Coronary artery (tissue), 2 donors: ENCODE data around the gene BICRA.
A peak's percentile ranks its signal among the peaks of the same experiment; 100 is the strongest.

Source experiments
- DNase-seq: peaks from one replicate; pipeline ENCODE4 v3.0.0-alpha.2; 2017; ENCODE audit warnings: low spot score
- H3K27ac ChIP-seq, 2 donors: fragments of 200-600 bp; sonication (generic); one replicate each; pipeline ENCODE4 v1.5.1; 2016 to 2019
- H3K4me3 ChIP-seq: fragments of 200-600 bp; sonication (generic); 2 replicates; pipeline ENCODE4 v1.5.1; 2016; ENCODE audit warnings: mild to moderate bottlenecking, moderate library complexity
- CTCF ChIP-seq: fragments of 200-600 bp; sonication (generic); IDR thresholded peaks from one replicate; pipeline ENCODE4 v1.5.1; 2019; ENCODE audit warnings: antibody characterized with exemption

The BICRA gene

GRCh38 chr19:47651691-47652090 is 42.8 kb downstream of the BICRA start:
- no peak for TF ChIP-seq CTCF
- no peak overlapping the region for H3K4me3 ChIP-seq
- DNase-seq = no peak
- H3K27ac ChIP-seq = no peak overlapping the region

GRCh38 chr19:47652285-47652684 is 43.4 kb downstream of the BICRA start:
- DNase-seq = no peak
- no peak overlapping the region for H3K27ac ChIP-seq
- no peak for TF ChIP-seq CTCF
- H3K4me3 ChIP-seq = no peak overlapping the region

- TF ChIP-seq CTCF = no peak
- no peak overlapping the region for H3K27ac ChIP-seq
Measured at GRCh38 chr19:47653856-47654255, 44.9 kb downstream of the BICRA start.

GRCh38 chr19:47657719-47658118 is 48.8 kb downstream of the BICRA start:
- Histone ChIP-seq H3K27ac (no peak overlapping the region), H3K4me3 (no peak overlapping the region)
- no peak for DNase-seq
- TF ChIP-seq CTCF = no peak

More at GRCh38 chr19:47653856-47654255, 44.9 kb downstream of the BICRA start:
- DNase-seq = no peak
- no peak overlapping the region for H3K4me3 ChIP-seq

- H3K27ac ChIP-seq = no peak overlapping the region
- no peak overlapping the region for H3K4me3 ChIP-seq
- no peak for TF ChIP-seq CTCF
- DNase-seq = no peak
Measured at GRCh38 chr19:47658431-47659348, 49.8 kb downstream of the BICRA start.

GRCh38 chr19:47660435-47660832 is 51.5 kb downstream of the BICRA start:
- no peak for TF ChIP-seq CTCF
- Histone ChIP-seq H3K4me3 (no peak overlapping the region), H3K27ac (peak overlapping the region in 1 of 2 donors; percentile 27)
- no peak for DNase-seq

- no peak for DNase-seq
- Histone ChIP-seq H3K27ac (peak overlapping the region in 1 of 2 donors; percentile 97), H3K4me3 (no peak overlapping the region)
- no peak for TF ChIP-seq CTCF
Measured at GRCh38 chr19:47661161-47661560, 52.2 kb downstream of the BICRA start.
